ENCODE results near the gene CCT6A.
"Not testable (repeated sequence)": the region's sequence is repeated elsewhere in the genome, so short reads cannot be mapped to it uniquely, and the experiment has no call there.

Gene CCT6A

GRCh38 chr7:56110611-56111010, 59.0 kb downstream of the CCT6A start:
- no peak overlapping the region for H3K4me3 ChIP-seq (ENCODE audit: low read depth, low read length)
- no peak for DNase-seq (ENCODE audit: low read depth)
- TF ChIP-seq CTCF (IDR thresholded peaks at IDR 0.05; ENCODE audit: control insufficient read depth, extremely low read depth, insufficient read depth): no peak

- H3K4me3 ChIP-seq (ENCODE audit: low read depth, low read length); DNase-seq (ENCODE audit: low read depth): not testable (repeated sequence)
Measured at GRCh38 chr7:56112244-56112643, 60.7 kb downstream of the CCT6A start.

Data from LNCaP clone FGC (cell line).